HEK293 (cell line): ENCODE measurements around the gene ABLIM3.

Experiments
- CTCF ChIP-seq: fragments of 450-650 bp; formaldehyde crosslinking; IDR thresholded peaks from 2 replicates; pipeline ENCODE4 v1.5.1; 2016; ENCODE audit warnings: missing biosample characterization, missing genetic modification characterization
- HIC1 ChIP-seq: fragments of 450-650 bp; formaldehyde crosslinking; IDR thresholded peaks from 2 replicates; pipeline ENCODE4 v1.5.1; 2016; ENCODE audit warnings: missing biosample characterization, missing genetic modification characterization
- HOXA7 ChIP-seq: sonication (generic); formaldehyde crosslinking; IDR thresholded peaks from 2 replicates; pipeline ENCODE4 v1.8.1; 2022; ENCODE audit warnings: missing genetic modification reagents, borderline replicate concordance
- KLF7 ChIP-seq: fragments of 450-650 bp; formaldehyde crosslinking; IDR thresholded peaks from 2 replicates; pipeline ENCODE4 v1.5.1; 2016; ENCODE audit warnings: missing biosample characterization, missing genetic modification characterization, borderline replicate concordance
- TCF7L2 ChIP-seq: IDR thresholded peaks from 2 replicates; pipeline ENCODE4 v1.6.1; 2011; ENCODE audit warnings: low read depth, mild to moderate bottlenecking, inconsistent platforms, low read length, moderate library complexity, borderline replicate concordance
- ZFP3 ChIP-seq: fragments of 450-650 bp; formaldehyde crosslinking; IDR thresholded peaks from 2 replicates; pipeline ENCODE4 v1.5.1; 2016; ENCODE audit warnings: low read depth, missing biosample characterization, missing genetic modification characterization
- ZNF2 ChIP-seq: fragments of 450-650 bp; formaldehyde crosslinking; IDR thresholded peaks from 2 replicates; pipeline ENCODE4 v1.5.1; 2016; ENCODE audit warnings: missing biosample characterization, missing genetic modification characterization
- ZNF274 ChIP-seq, 2 experiments: fragments of 200-500 bp in 1 of 2; fragments of 450-650 bp in 1 of 2; sonication (Bioruptor generic) in 1 of 2; formaldehyde crosslinking in 1 of 2; IDR thresholded peaks; 2 replicates each; pipeline versions ENCODE4 v1.5.1 to v1.6.1; 2014 to 2016; ENCODE audit warnings: borderline replicate concordance in 1 of 2, inconsistent platforms in 1 of 2, low read length in 1 of 2, missing biosample characterization in 1 of 2, missing genetic modification characterization in 1 of 2
- ZNF280D ChIP-seq: fragments of 450-650 bp; formaldehyde crosslinking; IDR thresholded peaks from 2 replicates; pipeline ENCODE4 v1.5.1; 2016; ENCODE audit warnings: missing biosample characterization, missing genetic modification characterization
- ZNF416 ChIP-seq: fragments of 450-650 bp; formaldehyde crosslinking; IDR thresholded peaks from 2 replicates; pipeline ENCODE4 v1.5.1; 2016; ENCODE audit warnings: missing biosample characterization, missing genetic modification characterization
- ZNF639 ChIP-seq: fragments of 450-650 bp; formaldehyde crosslinking; IDR thresholded peaks from 2 replicates; pipeline ENCODE4 v1.5.1; 2016; ENCODE audit warnings: missing biosample characterization, missing genetic modification characterization

- TF ChIP-seq ZNF416 (tag by site-specific recombination) (no peak), TCF7L2 (no peak), KLF7 (tag by site-specific recombination) (no peak), ZNF274 (IDR thresholded peaks at IDR 0.05; ENCODE audit: low read length) (no peak), ZNF274 (tag by site-specific recombination; IDR thresholded peaks at IDR 0.05; ENCODE audit: borderline replicate concordance) (no peak), ZNF639 (tag by site-specific recombination) (no peak), CTCF (no peak), ZNF280D (tag by site-specific recombination) (no peak), ZFP3 (tag by site-specific recombination) (no peak), HIC1 (tag by site-specific recombination) (no peak), HOXA7 (CRISPR knock-in tag) (no peak), ZNF2 (tag by site-specific recombination) (no peak)
Measured at GRCh38 chr5:149157330-149157729, 16.0 kb downstream of the ABLIM3 start.
